K562 (cell line): ENCODE results near the gene ADGRL3.
"Not testable (repeated sequence)": the region's sequence is repeated elsewhere in the genome, so short reads cannot be mapped to it uniquely, and the experiment has no call there.

Source experiments
- BRF2 ChIP-seq: IDR thresholded peaks from 3 replicates; pipeline ENCODE4 v1.6.1; 2011; ENCODE audit warnings: borderline replicate concordance, mild to moderate bottlenecking; ENCODE audit not compliant: insufficient read length, insufficient read depth
- C11orf30 ChIP-seq: fragments of 450-650 bp; IDR thresholded peaks from 2 replicates; pipeline ENCODE4 v1.6.1; 2016; ENCODE audit warnings: low read depth, mild to moderate bottlenecking
- CBX1 ChIP-seq: sonication (generic); IDR thresholded peaks from 2 replicates; pipeline ENCODE4 v1.6.1; 2016; ENCODE audit warnings: antibody characterized with exemption, low read depth, mild to moderate bottlenecking
- CBX2 ChIP-seq: fragments of 200-600 bp; sonication (generic); IDR thresholded peaks from one replicate; pipeline ENCODE4 v1.6.1; 2012; ENCODE audit warnings: mild to moderate bottlenecking, low read length, inconsistent platforms; ENCODE audit not compliant: insufficient read depth, poor library complexity, severe bottlenecking
- CTCF ChIP-seq, 3 experiments: IDR thresholded peaks in 2 of 3; conservative IDR thresholded peaks in 1 of 3; 2 replicates each; pipeline ENCODE4 v1.5.1; 2011 to 2012; ENCODE audit warnings: low read length in 3 of 3, mild to moderate bottlenecking in 3 of 3, control low read depth in 2 of 3, improper control_type of control experiment in 1 of 3, inconsistent platforms in 1 of 3, low read depth in 1 of 3, mixed read lengths in 1 of 3, moderate library complexity in 1 of 3; ENCODE audit not compliant: insufficient read depth in 2 of 3
- EGR1 ChIP-seq: fragments of 450-650 bp; conservative IDR thresholded peaks from 2 replicates; pipeline ENCODE4 v1.6.1; 2017; ENCODE audit warnings: mild to moderate bottlenecking
- GABPA ChIP-seq: fragments of 200-800 bp; sonication (Bioruptor generic); conservative IDR thresholded peaks from 2 replicates; pipeline ENCODE4 v1.6.1; 2016; ENCODE audit warnings: low read depth, missing genetic modification characterization, missing compliant biosample characterization
- KDM5B ChIP-seq: fragments of 200-600 bp; sonication (generic); IDR thresholded peaks from 2 replicates; pipeline ENCODE4 v1.6.1; 2012; ENCODE audit warnings: low read depth, mild to moderate bottlenecking, moderate library complexity, low read length, control low read depth, inconsistent platforms; ENCODE audit not compliant: insufficient replicate concordance
- ZHX1 ChIP-seq: fragments of 150-350 bp; conservative IDR thresholded peaks from 2 replicates; pipeline ENCODE4 v1.6.1; 2014; ENCODE audit warnings: low read length
- ZKSCAN8 ChIP-seq: fragments of 200-800 bp; sonication (Bioruptor generic); IDR thresholded peaks from 2 replicates; pipeline ENCODE4 v1.6.1; 2016; ENCODE audit warnings: missing genetic modification characterization, missing compliant biosample characterization
- ZNF212 ChIP-seq: fragments of 450-650 bp; formaldehyde crosslinking; IDR thresholded peaks from 2 replicates; pipeline ENCODE4 v1.4.0; 2020; ENCODE audit warnings: mild to moderate bottlenecking
- ZNF280B ChIP-seq: fragments of 250-450 bp; sonication (Bioruptor Pico); IDR thresholded peaks from 2 replicates; pipeline ENCODE4 v1.5.1; 2021; ENCODE audit warnings: mild to moderate bottlenecking
- ZNF449 ChIP-seq: fragments of 250-450 bp; sonication (Bioruptor Pico); IDR thresholded peaks from 2 replicates; pipeline ENCODE4 v1.8.0; 2022; ENCODE audit warnings: moderate library complexity, mild to moderate bottlenecking, inconsistent platforms

GRCh38 chr4:61509721-61510241, 309.7 kb downstream of the ADGRL3 start:
- not testable (repeated sequence) for TF ChIP-seq CBX1; ZHX1; KDM5B; ZNF449 (CRISPR knock-in tag); EGR1; CTCF (IDR thresholded peaks at IDR 0.05 in 2 of 3, conservative IDR thresholded peaks at IDR 0.05 in 1 of 3; ENCODE audit: insufficient read depth in 2 of 3, low read depth in 1 of 3, low read length in 3 of 3); C11orf30; ZNF280B (CRISPR knock-in tag); GABPA; BRF2; ZNF212 (CRISPR knock-in tag); ZKSCAN8 (CRISPR knock-in tag); CBX2
